Left ventricle myocardium superior (tissue), 1 donor: ENCODE measurements around the gene OR2T1. TPM values are rescaled to one million over a fixed set of nuclear protein-coding genes. Genes with fewer than 3 reads are reported as not detected.

Experiments
- total RNA-seq: library from RNA; stranded (reverse); fragmentation: NEBNext Ultra II Directional; extraction: Animal tissue kit (Norgen Biotek cat#: 25700); gene quantifications from one replicate; pipeline ENCODE4 v1.2.1, GENCODE V29; 2021
- donor health status: DM: no; HTN: yes; CAD: no; lungs with severe emphysema.

Gene OR2T1
- total RNA-seq, 1 donor from 2014 or later = not detected

Other genes starting within 250 kb of the OR2T1 start
- not detected for gene OR2M2, start 228.2 kb upstream of the OR2T1 start, total RNA-seq
- not detected for gene OR2M3, start 205.8 kb upstream of the OR2T1 start, total RNA-seq
- not detected for gene OR2M4, start 171.6 kb upstream of the OR2T1 start, total RNA-seq
- not detected for gene OR2T33, start 125.1 kb upstream of the OR2T1 start, total RNA-seq
- gene OR2T12, start 99.6 kb upstream of the OR2T1 start, total RNA-seq = not detected
- gene OR2M7, start 78.5 kb upstream of the OR2T1 start, total RNA-seq = not detected
- gene OR14C36, start 54.3 kb upstream of the OR2T1 start, total RNA-seq = not detected
- gene OR2T4, start 41.4 kb upstream of the OR2T1 start, total RNA-seq = not detected
- not detected for gene OR2T6, start 27.3 kb upstream of the OR2T1 start, total RNA-seq
- not detected for gene OR2T2, start 42.6 kb downstream of the OR2T1 start, total RNA-seq
- gene OR2T3, start 70.3 kb downstream of the OR2T1 start, total RNA-seq = not detected
- gene OR2T5, start 85.5 kb downstream of the OR2T1 start, total RNA-seq = not detected
- not detected for gene OR2G6, start 105.0 kb downstream of the OR2T1 start, total RNA-seq
- not detected for gene OR2T29, start 159.7 kb downstream of the OR2T1 start, total RNA-seq
- gene OR2T34, start 171.7 kb downstream of the OR2T1 start, total RNA-seq = not detected
- not detected for gene OR2T10, start 194.7 kb downstream of the OR2T1 start, total RNA-seq
- not detected for gene OR2T11, start 232.0 kb downstream of the OR2T1 start, total RNA-seq
- gene OR2T35, start 242.2 kb downstream of the OR2T1 start, total RNA-seq = not detected